ENCODE measurements around the gene DENND5B.

DENND5B gene

GRCh38 chr12:31368666-31369361, 222.1 kb downstream of the DENND5B start:
- DNase-seq = no peak

GRCh38 chr12:31366104-31366621, 224.8 kb downstream of the DENND5B start:
- DNase-seq = no peak

- DNase-seq = no peak
These were observed 227.1 kb downstream of the DENND5B start for GRCh38 chr12:31363831-31364230.

GRCh38 chr12:31363416-31363809, 227.5 kb downstream of the DENND5B start:
- no peak for DNase-seq

- DNase-seq = no peak
These were observed 228.0 kb downstream of the DENND5B start for GRCh38 chr12:31362759-31363415.

- no peak for DNase-seq
These were observed 228.7 kb downstream of the DENND5B start for GRCh38 chr12:31362115-31362758.

GRCh38 chr12:31361730-31362114, 229.2 kb downstream of the DENND5B start:
- no peak for DNase-seq

GRCh38 chr12:31355747-31356107, 235.2 kb downstream of the DENND5B start:
- no peak for DNase-seq

GRCh38 chr12:31353750-31354708, 236.9 kb downstream of the DENND5B start:
- DNase-seq = no peak

- DNase-seq = no peak
These were observed 244.7 kb downstream of the DENND5B start for GRCh38 chr12:31346267-31346666.

GRCh38 chr12:31343139-31343538, 247.8 kb downstream of the DENND5B start:
- no peak for DNase-seq

- DNase-seq = no peak
These were observed 248.7 kb downstream of the DENND5B start for GRCh38 chr12:31342286-31342685.

GRCh38 chr12:31339831-31340622, 250.9 kb downstream of the DENND5B start:
- no peak for DNase-seq

- no peak for DNase-seq
These were observed 253.0 kb downstream of the DENND5B start for GRCh38 chr12:31337952-31338351.

All from NK-92 treated with Interleukin-12 subunit alpha and Interleukin-12 subunit beta, amount 100 ng/mL, for 24 hours (cell line).